B cell (primary cell): ENCODE measurements around the gene DISP3. TPM values are rescaled to one million over a fixed set of nuclear protein-coding genes. Genes with fewer than 3 reads are reported as not detected.

Experiments used
- ATAC-seq: fragments of 200-7000 bp; cut with Tn5 transposase; one replicate; pipeline ENCODE4 v1.10.0; 2021; ENCODE audit warnings: low read depth, mild to moderate bottlenecking, moderate number of reproducible peaks, moderate library complexity
- CTCF ChIA-PET: fragments of 350-600 bp; sonication (Branson Sonifier 250); formaldehyde crosslinking; loops from one replicate; lab custom pipeline; 2021; ENCODE audit warnings: antibody characterized with exemption, inconsistent platforms; lab: Charles Lee
- POLR2A ChIA-PET: fragments of 350-600 bp; sonication (Branson Sonifier 250); formaldehyde crosslinking; loops from one replicate; lab custom pipeline; 2021; ENCODE audit warnings: antibody characterized with exemption; lab: Charles Lee
- DNase-seq: peaks from one replicate; pipeline ENCODE4 v3.0.0; 2013
- H2AFZ ChIP-seq: 2 replicates; pipeline ENCODE4 v1.6.1; 2012; ENCODE audit warnings: mild to moderate bottlenecking, low read depth, low read length; ENCODE audit not compliant: insufficient read depth, poor library complexity, severe bottlenecking
- H3K27ac ChIP-seq, 2 donors: 1 replicate in 1 of 2; 2 replicates in 1 of 2; pipeline ENCODE4 v1.5.1; 2012 to 2013; ENCODE audit warnings: low read length in 2 of 2, mild to moderate bottlenecking in 2 of 2, moderate library complexity in 1 of 2
- H3K27me3 ChIP-seq, 4 experiments: fragments of 200-600 bp in 1 of 4; sonication (generic) in 1 of 4; replicated peaks in 1 of 4; 1 replicate in 2 of 4; 2 replicates in 2 of 4; pipeline versions ENCODE4 v1.6.1 to v1.7.0; 2013 to 2016; ENCODE audit warnings: low read length in 3 of 4, mild to moderate bottlenecking in 2 of 4, mixed read lengths in 1 of 4, moderate library complexity in 1 of 4; ENCODE audit not compliant: insufficient read depth in 4 of 4, control insufficient read depth in 3 of 4; ENCODE audit errors: control extremely low read depth in 1 of 4
- H3K36me3 ChIP-seq, 2 experiments: replicated peaks in 1 of 2; 1 replicate in 1 of 2; 2 replicates in 1 of 2; pipeline versions ENCODE4 v1.6.1 to v1.7.1; 2013; ENCODE audit warnings: low read length in 1 of 2; ENCODE audit not compliant: insufficient read depth in 2 of 2, control insufficient read depth in 1 of 2; ENCODE audit errors: control extremely low read depth in 1 of 2, extremely low read depth in 1 of 2
- H3K4me1 ChIP-seq, 2 donors: fragments of 200-600 bp in 1 of 2; sonication (generic) in 1 of 2; 1 replicate in 1 of 2; 2 replicates in 1 of 2; pipeline versions ENCODE4 v1.5.1 to v1.6.1; 2013 to 2017; ENCODE audit warnings: low read length in 2 of 2; ENCODE audit not compliant: control insufficient read depth in 2 of 2, insufficient read depth in 2 of 2
- H3K4me2 ChIP-seq: replicated peaks from 2 replicates; pipeline ENCODE3; 2012; ENCODE audit warnings: mild to moderate bottlenecking, low read depth, low read length; ENCODE audit not compliant: poor library complexity, severe bottlenecking
- H3K4me3 ChIP-seq, 5 experiments: fragments of 200-600 bp in 1 of 5; sonication (generic) in 1 of 5; 1 replicate in 3 of 5; 2 replicates in 2 of 5; pipeline versions ENCODE4 v1.5.1 to v1.7.0; 2011 to 2016; ENCODE audit warnings: low read length in 4 of 5, mild to moderate bottlenecking in 4 of 5, low read depth in 2 of 5, control low read depth in 1 of 5, moderate library complexity in 1 of 5; ENCODE audit not compliant: insufficient read depth in 1 of 5; ENCODE audit errors: control extremely low read depth in 1 of 5, extremely low read depth in 1 of 5
- H3K79me2 ChIP-seq: fragments of 200-600 bp; sonication (generic); one replicate; pipeline ENCODE4 v1.6.0; 2016; ENCODE audit warnings: low read length; ENCODE audit not compliant: control insufficient read depth, insufficient read depth
- H3K9ac ChIP-seq: fragments of 200-600 bp; sonication (generic); 2 replicates; pipeline ENCODE4 v1.6.1; 2017; ENCODE audit warnings: mild to moderate bottlenecking, low read length, moderate library complexity
- H3K9me3 ChIP-seq, 3 donors: one replicate each; pipeline versions ENCODE4 v1.6.1 to v1.7.1; 2013; ENCODE audit warnings: low read length in 2 of 3; ENCODE audit not compliant: control insufficient read depth in 2 of 3, insufficient read depth in 1 of 3; ENCODE audit errors: control extremely low read depth in 1 of 3
- H4K20me1 ChIP-seq: 2 replicates; pipeline ENCODE4 v1.6.0; 2012; ENCODE audit warnings: mild to moderate bottlenecking, low read length; ENCODE audit not compliant: insufficient read depth, control insufficient read depth, poor library complexity, severe bottlenecking
- H3K27ac Mint-ChIP-seq: one replicate; pipeline ENCODE4 v1.8.0; 2021; ENCODE audit warnings: mixed read lengths
- H3K27me3 Mint-ChIP-seq: one replicate; pipeline ENCODE4 v1.8.0; 2021; ENCODE audit warnings: mixed read lengths
- H3K4me1 Mint-ChIP-seq: one replicate; pipeline ENCODE4 v1.8.0; 2021; ENCODE audit warnings: mixed read lengths
- H3K4me3 Mint-ChIP-seq: one replicate; pipeline ENCODE4 v1.8.0; 2021; ENCODE audit warnings: mixed read lengths
- H3K9me3 Mint-ChIP-seq: one replicate; pipeline ENCODE4 v1.8.0; 2022; ENCODE audit warnings: mixed read lengths; ENCODE audit not compliant: insufficient read depth
- CTCF ChIP-seq: fragments of 200-600 bp; IDR thresholded peaks from one replicate; pipeline ENCODE4 v1.8.0; 2022; ENCODE audit warnings: antibody characterized with exemption, mild to moderate bottlenecking
- EZH2 ChIP-seq: IDR thresholded peaks from 2 replicates; pipeline ENCODE4 v1.6.1; 2012; ENCODE audit warnings: borderline replicate concordance, low read depth, mild to moderate bottlenecking, moderate library complexity, low read length; ENCODE audit not compliant: insufficient read depth, poor library complexity, severe bottlenecking
- WGBS: methylation state at CpG from one replicate; pipeline ENCODE4 v1.1.5; 2013; ENCODE audit warnings: missing lambda C conversion rate; ENCODE audit not compliant: insufficient coverage; 5-methylcytosine and 5-hydroxymethylcytosine counted together
- intact Hi-C: fragments of 100-400 bp; cut with micrococcal nuclease; formaldehyde crosslinking; loops from one replicate; pipeline ENCODE4 v1.10.0; 2022
- polyA plus RNA-seq: library from polyadenylated mRNA; depleted of rRNA; stranded (reverse); fragments of >200 nt; gene quantifications from 2 replicates; pipeline ENCODE4 v1.2.3, GENCODE V29; 2012
- total RNA-seq, 2 donors: library from RNA; stranded (reverse); fragments of 120-200 nt in 1 of 2; gene quantifications; 1 replicate in 1 of 2; 2 replicates in 1 of 2; pipeline versions ENCODE4 v1.2.3 to v1.2.4, GENCODE V29; 2013 to 2022

DISP3 gene
- total and polyA plus RNA-seq, 2 donors (not counting 1 experiment from before 2014, with no cell fraction given), result 0.25 to 1.6 TPM

GRCh38 chr1:11520531-11521233 lies 41.7 kb downstream of the DISP3 start:
- Histone ChIP-seq H3K9ac (no peak overlapping the region), H3K27ac (no peak overlapping the region), H4K20me1 (no peaks in the 10 kb centered on the region), H2AFZ (no peak overlapping the region), H3K27me3 (no peaks in the 10 kb centered on the region), H3K79me2 (no peaks in the 10 kb centered on the region), H3K4me2 (no peak overlapping the region), H3K9me3 (no peaks in the 10 kb centered on the region), H3K4me1 (no peaks in the 10 kb centered on the region), H3K4me3 (no peak overlapping the region), H3K36me3 (no peaks in the 10 kb centered on the region)
- ATAC-seq, result no peak
- ChIA-PET POLR2A (no interaction called here), CTCF (no interaction called here)
- TF ChIP-seq EZH2 (no peak), CTCF (no peak)
- Mint-ChIP-seq H3K9me3 (no peaks in the 10 kb centered on the region), H3K27ac (no peak overlapping the region), H3K27me3 (no peaks in the 10 kb centered on the region), H3K4me3 (no peak overlapping the region), H3K4me1 (no peaks in the 10 kb centered on the region)
- WGBS, result 91% methylated on average over 22 of the region's 23 CpGs
- DNase-seq, result no peak
- intact Hi-C loops, result no loop called here

- H3K9ac ChIP-seq, result no peak overlapping the region
- Mint-ChIP-seq H3K4me3 (no peak overlapping the region), H3K27me3 (no peaks in the 10 kb centered on the region), H3K9me3 (no peaks in the 10 kb centered on the region), H3K27ac (no peak overlapping the region), H3K4me1 (no peaks in the 10 kb centered on the region)
- H2AFZ ChIP-seq, result no peak overlapping the region
- WGBS, result 90% methylated on average over 12 of the region's 12 CpGs
- H3K27me3 ChIP-seq, result no peaks in the 10 kb centered on the region
- H3K4me1 ChIP-seq, result no peaks in the 10 kb centered on the region
- no peaks in the 10 kb centered on the region for H3K36me3 ChIP-seq
- CTCF ChIA-PET, result no interaction called here
- intact Hi-C loops, result no loop called here
- POLR2A ChIA-PET, result no interaction called here
- H3K27ac ChIP-seq, result no peak overlapping the region
- no peaks in the 10 kb centered on the region for H4K20me1 ChIP-seq
- TF ChIP-seq CTCF (no peak), EZH2 (no peak)
- H3K9me3 ChIP-seq, result no peaks in the 10 kb centered on the region
- no peaks in the 10 kb centered on the region for H3K79me2 ChIP-seq
- ATAC-seq (no peak), DNase-seq (no peak)
- H3K4me2 ChIP-seq, result no peak overlapping the region
- H3K4me3 ChIP-seq, result no peak overlapping the region
Observed at GRCh38 chr1:11521582-11522399, 42.8 kb downstream of the DISP3 start.
